GM18499 (cell line): ENCODE data around the gene BMP15.

Experiments
- ATAC-seq: cut with Tn5 transposase; IDR thresholded peaks from one replicate; pipeline ENCODE4 v1.9.1; 2021; ENCODE audit warnings: moderate number of reproducible peaks; ENCODE audit not compliant: insufficient read depth, unreplicated experiment

BMP15 gene

DNA sequence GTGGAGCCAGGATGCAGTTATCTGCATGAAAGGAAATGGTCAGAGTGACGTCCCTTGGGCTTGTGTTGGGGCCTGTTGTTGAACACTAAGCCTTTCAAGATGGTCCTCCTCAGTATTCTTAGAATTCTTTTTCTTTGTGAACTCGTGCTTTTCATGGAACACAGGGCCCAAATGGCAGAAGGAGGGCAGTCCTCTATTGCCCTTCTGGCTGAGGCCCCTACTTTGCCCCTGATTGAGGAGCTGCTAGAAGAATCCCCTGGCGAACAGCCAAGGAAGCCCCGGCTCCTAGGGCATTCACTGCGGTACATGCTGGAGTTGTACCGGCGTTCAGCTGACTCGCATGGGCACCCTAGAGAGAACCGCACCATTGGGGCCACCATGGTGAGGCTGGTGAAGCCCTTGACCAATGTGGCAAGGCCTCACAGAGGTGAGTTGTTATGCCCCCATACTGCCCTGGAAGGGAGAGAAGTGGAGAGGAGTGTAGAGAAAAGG is at the start of gene BMP15:
Gene BMP15, plus strand, starts transcription at position 51 of the 492 bp plus-strand sequence. Its CDS starts 49 bp downstream, at position 100.
- ATAC-seq = no peak

DNA sequence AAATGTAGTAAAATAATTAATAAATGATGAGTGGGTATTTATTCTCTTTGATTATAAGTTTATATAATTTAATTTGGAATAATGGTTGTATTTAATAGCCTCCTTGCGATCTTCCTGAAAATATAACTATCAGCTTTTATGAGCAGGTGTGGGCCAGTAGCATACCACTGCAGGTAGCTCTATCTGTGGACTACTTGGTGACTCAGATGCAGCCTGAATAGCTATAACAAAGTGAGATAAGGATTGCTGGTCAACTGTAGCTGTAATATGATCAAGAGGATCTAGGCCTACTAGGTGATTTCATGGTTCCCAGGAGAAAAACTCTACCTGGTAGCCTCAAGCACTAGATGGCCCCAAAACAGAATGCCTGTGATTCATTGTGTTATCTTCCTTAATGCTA is 47.1 kb upstream of the BMP15 start:
- ATAC-seq = no peak

DNA sequence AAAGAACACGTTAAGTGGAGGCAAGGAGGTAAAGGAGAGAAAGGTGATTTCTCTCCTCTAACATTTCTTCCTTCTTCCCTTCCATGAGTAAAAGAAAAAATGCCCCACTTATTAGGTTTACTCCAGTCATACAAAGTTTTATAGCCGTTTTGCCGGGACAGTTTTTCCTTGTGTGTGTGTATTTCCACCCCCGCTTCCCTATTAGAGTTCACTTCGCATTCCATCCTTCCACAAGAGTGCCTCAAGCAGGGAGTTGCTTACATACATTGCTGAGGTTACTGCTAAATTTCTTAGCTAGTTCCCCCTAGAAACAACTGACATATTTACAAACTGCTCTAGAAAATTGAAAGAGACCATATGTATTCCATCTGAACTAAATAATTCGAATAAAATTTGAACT is 45.2 kb upstream of the BMP15 start:
- ATAC-seq = no peak

GRCh38 chrX:50871922-50872453 is 38.5 kb upstream of the BMP15 start:
- no peak for ATAC-seq

- ATAC-seq = no peak
These were observed 35.7 kb upstream of the BMP15 start for GRCh38 chrX:50874876-50875275.

DNA sequence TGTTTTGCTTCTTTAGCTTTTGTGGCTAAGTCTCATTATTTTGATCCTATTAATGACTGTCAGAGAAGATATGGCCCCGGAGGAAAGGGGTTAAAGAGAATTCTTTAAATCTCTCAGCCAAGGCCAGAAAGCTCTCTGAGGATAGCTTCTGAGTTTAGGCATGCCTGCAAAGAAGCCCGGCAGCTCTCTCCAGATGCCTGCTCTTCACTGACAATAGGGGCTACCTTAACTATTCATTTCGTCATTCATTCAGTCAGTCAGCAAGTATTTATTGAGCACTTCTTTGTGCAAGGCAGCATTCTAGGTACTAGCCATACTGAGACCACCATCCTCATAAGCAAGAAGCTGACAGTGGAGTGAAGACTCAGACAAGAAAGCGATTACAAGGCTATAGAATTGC is 34.0 kb upstream of the BMP15 start:
- no peak for ATAC-seq

- no peak for ATAC-seq
These were observed 33.2 kb upstream of the BMP15 start for GRCh38 chrX:50877310-50877709.

GRCh38 chrX:50881028-50881427 is 29.5 kb upstream of the BMP15 start:
- no peak for ATAC-seq

DNA sequence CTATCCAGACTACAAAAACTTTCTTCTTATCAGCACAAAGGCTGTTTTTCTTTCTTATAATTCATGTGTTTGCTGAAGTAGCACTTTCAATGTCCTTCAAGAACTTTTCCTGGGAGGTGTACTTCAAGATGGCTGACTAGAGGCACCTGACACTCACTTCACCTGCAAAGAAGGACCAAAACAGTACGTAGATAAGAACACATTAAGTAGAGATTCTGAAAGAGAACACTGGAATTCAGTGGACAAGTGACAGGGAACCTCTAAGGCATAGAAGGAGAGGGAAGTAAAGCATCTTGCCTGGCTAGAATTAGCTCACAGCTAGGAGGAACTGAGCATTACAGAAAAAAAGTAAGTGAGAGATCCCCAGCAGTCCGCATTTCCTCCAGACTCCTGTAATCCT is 21.7 kb upstream of the BMP15 start:
- no peak for ATAC-seq

DNA sequence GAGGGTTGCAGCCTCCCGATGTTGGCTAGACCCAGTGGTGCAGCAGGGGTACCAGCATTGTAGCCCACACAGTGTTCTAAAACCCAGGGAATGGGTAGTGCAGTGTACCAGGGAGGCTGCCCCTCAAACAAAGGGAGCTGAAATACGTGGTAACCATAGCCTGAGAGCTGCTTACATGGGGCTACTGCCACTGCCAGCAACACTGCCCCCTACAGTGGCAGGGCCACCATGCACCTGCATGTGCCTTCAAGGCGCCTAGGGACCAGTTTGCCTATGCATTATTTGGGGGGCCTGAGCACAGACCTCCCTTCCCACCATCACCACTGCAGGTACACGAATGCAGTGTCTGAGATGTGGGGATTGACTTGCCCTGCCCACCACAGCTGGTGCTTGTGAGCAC is 21.0 kb upstream of the BMP15 start:
- no peak for ATAC-seq

- no peak for ATAC-seq
These were observed 17.5 kb upstream of the BMP15 start for GRCh38 chrX:50893047-50893446.

DNA sequence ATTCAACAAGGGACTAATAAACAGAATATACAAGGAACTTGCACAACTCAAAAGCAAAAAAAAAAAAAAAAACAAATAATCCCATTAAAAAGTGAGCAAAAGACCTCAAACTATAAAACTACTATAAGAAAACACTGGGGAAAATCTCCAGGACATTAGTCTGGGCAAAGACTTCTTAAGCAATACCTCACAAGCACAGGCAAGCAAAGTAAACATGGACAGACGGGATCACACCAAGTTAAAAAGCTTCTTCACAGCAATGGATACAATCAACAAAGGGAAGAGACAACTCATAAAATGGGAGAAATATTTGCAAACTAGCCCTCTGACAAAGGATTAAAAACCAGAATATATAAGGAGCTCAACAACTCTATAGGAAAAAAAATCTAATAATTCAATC is 17.1 kb upstream of the BMP15 start:
- no peak for ATAC-seq

DNA sequence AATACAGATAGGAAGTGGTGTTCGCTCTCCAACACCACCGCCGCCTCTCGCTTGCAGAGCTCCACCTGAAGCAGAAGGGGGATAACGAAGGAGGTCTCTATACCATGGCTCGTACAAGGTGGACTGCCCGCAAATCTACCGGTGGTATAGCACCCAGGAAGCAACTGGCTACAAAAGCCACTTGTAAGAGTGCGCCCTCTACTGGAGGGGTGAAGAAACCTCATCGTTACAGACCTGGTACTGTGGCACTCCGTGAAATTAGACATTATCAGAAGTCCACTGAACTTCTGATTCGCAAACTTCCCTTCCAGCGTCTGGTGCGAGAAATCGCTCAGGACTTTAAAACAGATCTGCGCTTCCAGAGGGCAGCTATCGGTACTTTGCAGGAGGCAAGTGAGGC is 5.2 kb upstream of the BMP15 start:
- no peak for ATAC-seq

- no peak for ATAC-seq
These were observed 3.0 kb downstream of the BMP15 start for GRCh38 chrX:50913520-50913919.

DNA sequence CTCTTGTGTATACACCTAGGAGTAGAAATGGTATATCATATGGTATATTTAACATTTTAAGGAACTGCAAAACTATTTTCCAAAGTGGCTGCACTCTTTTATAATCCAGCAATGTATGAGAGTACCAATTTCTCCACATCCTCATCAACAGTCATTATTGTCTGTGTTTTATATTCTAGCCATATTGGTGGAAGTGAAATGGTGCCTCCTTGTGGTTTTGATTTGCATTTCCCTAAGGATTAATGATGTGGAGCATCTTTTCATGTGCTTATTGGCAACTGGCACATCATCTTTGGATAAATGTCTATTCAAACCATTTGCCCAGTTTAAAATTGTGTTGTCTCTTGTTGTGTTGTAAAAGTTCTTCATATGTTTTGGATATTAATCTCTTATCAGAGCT is 9.6 kb downstream of the BMP15 start:
- ATAC-seq = no peak

- ATAC-seq = no peak
These were observed 16.6 kb downstream of the BMP15 start for GRCh38 chrX:50927127-50927526.

- no peak for ATAC-seq
These were observed 31.1 kb downstream of the BMP15 start for GRCh38 chrX:50941638-50942037.

DNA sequence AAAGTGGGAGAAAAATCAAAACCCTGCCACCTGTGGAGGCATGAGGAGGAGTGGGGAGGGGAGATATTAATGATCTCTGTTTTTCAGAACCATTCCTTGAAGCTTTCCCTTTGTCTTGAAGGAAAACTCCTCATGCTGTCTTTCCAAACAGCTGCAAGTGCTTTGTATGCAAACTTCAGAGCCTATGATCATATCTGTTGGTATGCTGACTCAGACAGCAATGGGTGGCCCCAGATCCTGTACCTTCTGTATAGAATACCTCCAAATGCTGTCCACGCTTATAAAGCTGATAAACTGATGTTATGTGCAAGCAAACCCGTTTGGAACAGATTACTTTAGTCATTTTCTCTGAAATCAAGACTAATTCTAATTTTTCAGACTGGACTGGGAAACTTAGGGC is 31.9 kb downstream of the BMP15 start:
- ATAC-seq = no peak

DNA sequence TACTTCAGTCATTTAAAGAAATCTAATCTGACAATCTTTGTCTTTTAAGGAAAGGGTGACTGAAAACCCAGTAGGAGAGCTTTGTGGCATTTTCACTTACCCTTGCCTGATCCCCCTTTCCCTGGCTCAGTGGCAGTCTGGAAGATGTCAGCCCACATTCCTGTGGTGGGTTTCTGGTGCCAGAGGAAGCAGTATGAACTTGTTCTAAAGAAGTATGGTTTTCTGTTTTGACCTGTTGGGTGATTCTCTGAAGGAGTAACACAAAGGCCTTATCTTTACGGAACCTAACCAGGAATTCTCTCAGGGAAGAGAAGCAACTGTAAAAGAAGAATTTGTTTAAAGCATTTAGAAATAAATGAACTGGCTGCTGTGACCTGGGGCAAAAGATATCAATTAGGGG is 41.9 kb downstream of the BMP15 start:
- ATAC-seq = no peak

GRCh38 chrX:50953832-50954231 is 43.3 kb downstream of the BMP15 start:
- no peak for ATAC-seq

GRCh38 chrX:50962156-50962555 is 51.6 kb downstream of the BMP15 start:
- ATAC-seq = no peak

- no peak for ATAC-seq
These were observed 53.3 kb downstream of the BMP15 start for GRCh38 chrX:50963842-50964241.
